OCI-LY7 (cell line): ENCODE data around the gene PPP2R3B.
"Not testable (repeated sequence)": the region's sequence is repeated elsewhere in the genome, so short reads cannot be mapped to it uniquely, and the experiment has no call there.

Experiments
- EZH2phosphoT487 ChIP-seq: fragments of 200-600 bp; sonication (generic); IDR thresholded peaks from 2 replicates; pipeline ENCODE4 v1.6.1; 2018; ENCODE audit warnings: low read depth, borderline replicate concordance, mild to moderate bottlenecking, mixed run types, antibody characterized with exemption, low read length, moderate library complexity, mixed read lengths
- TF ChIP-seq, protein P1 (sequence below): fragments of 200-600 bp; sonication (generic); conservative IDR thresholded peaks from 2 replicates; pipeline ENCODE4 v1.5.1; 2014; ENCODE audit warnings: mild to moderate bottlenecking, antibody characterized with exemption, low read length, moderate library complexity, mixed read lengths

DNA sequence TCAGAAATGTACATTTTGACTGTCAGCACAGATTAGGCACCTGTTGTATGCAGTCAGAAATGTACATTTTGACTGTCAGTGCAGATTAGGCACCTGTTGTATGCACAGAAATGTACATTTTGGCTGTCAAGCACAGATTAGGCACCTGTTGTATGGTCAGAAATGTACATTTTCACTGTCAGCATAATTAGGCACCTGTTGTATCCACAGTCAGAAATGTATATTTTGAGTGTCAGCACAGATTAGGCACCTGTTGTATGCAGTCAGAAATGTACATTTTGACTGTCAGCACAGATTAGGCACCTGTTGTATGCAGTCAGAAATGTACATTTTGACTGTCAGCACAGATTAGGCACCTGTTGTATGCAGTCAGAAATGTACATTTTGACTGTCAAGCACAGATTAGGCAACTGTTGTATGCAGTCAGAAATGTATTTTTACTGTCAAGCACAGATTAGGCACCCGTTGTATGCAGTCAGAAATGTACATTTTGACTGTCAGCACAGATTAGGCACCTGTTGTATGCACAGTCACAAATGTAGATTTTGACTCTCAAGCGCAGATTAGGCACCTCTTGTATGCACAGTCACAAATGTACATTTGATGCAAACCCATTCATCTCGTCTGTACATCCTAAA, 80.0 kb downstream of the PPP2R3B start:
- TF ChIP-seq, protein P1, sequence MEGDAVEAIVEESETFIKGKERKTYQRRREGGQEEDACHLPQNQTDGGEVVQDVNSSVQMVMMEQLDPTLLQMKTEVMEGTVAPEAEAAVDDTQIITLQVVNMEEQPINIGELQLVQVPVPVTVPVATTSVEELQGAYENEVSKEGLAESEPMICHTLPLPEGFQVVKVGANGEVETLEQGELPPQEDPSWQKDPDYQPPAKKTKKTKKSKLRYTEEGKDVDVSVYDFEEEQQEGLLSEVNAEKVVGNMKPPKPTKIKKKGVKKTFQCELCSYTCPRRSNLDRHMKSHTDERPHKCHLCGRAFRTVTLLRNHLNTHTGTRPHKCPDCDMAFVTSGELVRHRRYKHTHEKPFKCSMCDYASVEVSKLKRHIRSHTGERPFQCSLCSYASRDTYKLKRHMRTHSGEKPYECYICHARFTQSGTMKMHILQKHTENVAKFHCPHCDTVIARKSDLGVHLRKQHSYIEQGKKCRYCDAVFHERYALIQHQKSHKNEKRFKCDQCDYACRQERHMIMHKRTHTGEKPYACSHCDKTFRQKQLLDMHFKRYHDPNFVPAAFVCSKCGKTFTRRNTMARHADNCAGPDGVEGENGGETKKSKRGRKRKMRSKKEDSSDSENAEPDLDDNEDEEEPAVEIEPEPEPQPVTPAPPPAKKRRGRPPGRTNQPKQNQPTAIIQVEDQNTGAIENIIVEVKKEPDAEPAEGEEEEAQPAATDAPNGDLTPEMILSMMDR, result not testable (repeated sequence)
- TF ChIP-seq EZH2phosphoT487, result not testable (repeated sequence)
